Measurements from ENCODE around the gene FPGS. TPM values are rescaled to one million over a fixed set of nuclear protein-coding genes. Genes with fewer than 3 reads are reported as not detected.
A peak's percentile ranks its signal among the peaks of the same experiment; 100 is the strongest.

The FPGS gene
- 10 to 100 TPM; 31.6 to 55.1 TPM for total RNA-seq

- intact Hi-C loops (cut with DNase I): loop anchor here (10.0 kb wide), 1 partner anchor 72 kb away; the partner anchor contains the start of gene AK1
- DNase-seq: peak; percentile 90
- no peak for TF ChIP-seq CTCF (IDR thresholded peaks at IDR 0.05)
- Histone ChIP-seq H3K9me3 (no peaks in the 10 kb centered on the region), H3K27me3 (no peaks in the 10 kb centered on the region), H3K4me1 (peaks cover 10% of the 10 kb centered on the region), H3K27ac (peak within 1 kb of the TSS; percentile 87), H3K36me3 (no peaks in the 10 kb centered on the region), H3K4me3 (peak within 1 kb of the TSS; percentile 53), H3K9ac (ENCODE audit: low read depth in 2 of 2, low read length in 2 of 2) (peak within 1 kb of the TSS; percentile 84 to 89)
Observed at GRCh38 chr9:127802576-127803443, at the start of gene FPGS. Gene FPGS, plus strand, starts transcription at chr9:127802882. Its CDS starts 43 bp downstream, at chr9:127802925.

- Histone ChIP-seq H3K9ac (ENCODE audit: low read depth in 2 of 2, low read length in 2 of 2) (no peak overlapping the region), H3K9me3 (no peaks in the 10 kb centered on the region), H3K4me1 (no peaks in the 10 kb centered on the region), H3K4me3 (no peak overlapping the region), H3K27me3 (peaks cover 25% of the 10 kb centered on the region), H3K36me3 (no peaks in the 10 kb centered on the region), H3K27ac (no peak overlapping the region)
- no peak for TF ChIP-seq CTCF (IDR thresholded peaks at IDR 0.05)
- intact Hi-C loops (cut with DNase I): no loop called here
- no peak for DNase-seq
Observed at GRCh38 chr9:127753148-127753547, 49.5 kb upstream of the FPGS start.

GRCh38 chr9:127753622-127754021 lies 49.1 kb upstream of the FPGS start:
- Histone ChIP-seq H3K4me1 (no peaks in the 10 kb centered on the region), H3K9ac (ENCODE audit: low read depth in 2 of 2, low read length in 2 of 2) (no peak overlapping the region), H3K36me3 (no peaks in the 10 kb centered on the region), H3K27ac (no peak overlapping the region), H3K9me3 (no peaks in the 10 kb centered on the region), H3K27me3 (peaks cover 25% of the 10 kb centered on the region), H3K4me3 (no peak overlapping the region)
- no peak for DNase-seq
- no peak for TF ChIP-seq CTCF (IDR thresholded peaks at IDR 0.05)
- intact Hi-C loops (cut with DNase I): no loop called here

GRCh38 chr9:127754099-127755060 lies 48.3 kb upstream of the FPGS start:
- peaks cover 25% of the 10 kb centered on the region for H3K27me3 ChIP-seq
- no peaks in the 10 kb centered on the region for H3K36me3 ChIP-seq
- H3K9ac ChIP-seq (ENCODE audit: low read depth in 2 of 2, low read length in 2 of 2): no peak overlapping the region
- no peak overlapping the region for H3K27ac ChIP-seq
- H3K4me1 ChIP-seq: no peaks in the 10 kb centered on the region
- TF ChIP-seq CTCF (IDR thresholded peaks at IDR 0.05): no peak
- DNase-seq: no peak
- H3K4me3 ChIP-seq: no peak overlapping the region
- intact Hi-C loops (cut with DNase I): no loop called here
- H3K9me3 ChIP-seq: no peaks in the 10 kb centered on the region
